Liver (tissue), 9 donors: ENCODE data around the gene GPR89B. TPM values are rescaled to one million over a fixed set of nuclear protein-coding genes. Genes with fewer than 3 reads are reported as not detected.
"Not testable (repeated sequence)": the region's sequence is repeated elsewhere in the genome, so short reads cannot be mapped to it uniquely, and the experiment has no call there.

Experiments
- DNase-seq: peaks from one replicate; pipeline ENCODE4 v3.0.0-alpha.2; 2017; ENCODE audit warnings: low spot score
- H3K27ac ChIP-seq, 2 donors: one replicate each; pipeline ENCODE4 v1.7.0; 2013; ENCODE audit warnings: inconsistent platforms in 2 of 2, low read length in 2 of 2, control low read depth in 1 of 2, low read depth in 1 of 2, mild to moderate bottlenecking in 1 of 2
- H3K27me3 ChIP-seq, 4 donors: one replicate each; pipeline versions ENCODE4 v1.6.1 to v1.7.0; 2013; ENCODE audit warnings: low read length in 3 of 4, inconsistent platforms in 1 of 4, mild to moderate bottlenecking in 1 of 4, moderate library complexity in 1 of 4; ENCODE audit not compliant: control insufficient read depth in 4 of 4, insufficient read depth in 4 of 4
- H3K36me3 ChIP-seq, 4 donors: one replicate each; pipeline versions ENCODE4 v1.6.1 to v1.7.0; 2013; ENCODE audit warnings: low read length in 3 of 4, mild to moderate bottlenecking in 3 of 4, low read depth in 1 of 4, moderate library complexity in 1 of 4; ENCODE audit not compliant: control insufficient read depth in 4 of 4, insufficient read depth in 3 of 4
- H3K4me1 ChIP-seq, 4 donors: one replicate each; pipeline versions ENCODE4 v1.6.1 to v1.7.0; 2013; ENCODE audit warnings: low read length in 3 of 4, mild to moderate bottlenecking in 3 of 4, moderate library complexity in 1 of 4; ENCODE audit not compliant: control insufficient read depth in 4 of 4, insufficient read depth in 4 of 4
- H3K4me3 ChIP-seq, 3 donors: one replicate each; pipeline versions ENCODE4 v1.6.1 to v1.7.0; 2013; ENCODE audit warnings: low read length in 3 of 3, control low read depth in 1 of 3, low read depth in 1 of 3, mild to moderate bottlenecking in 1 of 3
- H3K9ac ChIP-seq, 2 donors: one replicate each; pipeline ENCODE4 v1.7.0; 2013; ENCODE audit warnings: low read length in 2 of 2, mild to moderate bottlenecking in 2 of 2, moderate library complexity in 2 of 2, control low read depth in 1 of 2, low read depth in 1 of 2
- H3K9me3 ChIP-seq, 4 donors: one replicate each; pipeline versions ENCODE4 v1.6.1 to v1.7.0; 2013; ENCODE audit warnings: low read length in 3 of 4; ENCODE audit not compliant: control insufficient read depth in 4 of 4
- WGBS: extraction: QIAGEN DNeasy Blood & Tissue Kit; methylation state at CpG from one replicate; pipeline ENCODE4 v1.1.7; 2013; 5-methylcytosine and 5-hydroxymethylcytosine counted together
- polyA plus RNA-seq, 2 donors: library from polyadenylated mRNA; stranded (reverse) in 1 of 2; unstranded in 1 of 2; fragments of 200-250 nt in 1 of 2; fragments of >200 nt in 1 of 2; fragmentation: Nextera tagmentation in 1 of 2; extraction: Ambion mirVana in 1 of 2; gene quantifications; one replicate each; pipeline versions ENCODE4 v1.2.1 to v1.2.3, GENCODE V29; 2013 to 2015
- total RNA-seq, 2 donors: library from RNA; depleted of rRNA; stranded (reverse); fragments of >200 nt; gene quantifications; one replicate each; pipeline ENCODE4 v1.2.3, GENCODE V29; 2014
- donor health status: healthy.
- donor health status: healthy.
- donor health status: healthy.
- donor health status: healthy.
- donor health status: healthy.

Gene GPR89B
- total and polyA plus RNA-seq, 4 donors, result 7.2 to 19.2 (median 15.6) TPM

GRCh38 chr1:147987893-147988292, 59.7 kb downstream of the GPR89B start:
- H3K9ac ChIP-seq, H3K4me1 ChIP-seq, H3K27ac ChIP-seq, H3K27me3 ChIP-seq, H3K9me3 ChIP-seq, H3K36me3 ChIP-seq, DNase-seq, H3K4me3 ChIP-seq: not testable (repeated sequence)
- WGBS, result 90% methylated on average over 3 of the region's 3 CpGs

GRCh38 chr1:147992916-147993315, 64.7 kb downstream of the GPR89B start:
- H3K9me3 ChIP-seq, DNase-seq, H3K27me3 ChIP-seq, H3K36me3 ChIP-seq, H3K4me3 ChIP-seq, H3K9ac ChIP-seq, H3K27ac ChIP-seq, H3K4me1 ChIP-seq: not testable (repeated sequence)
- 96% methylated on average over 4 of the region's 4 CpGs for WGBS

GRCh38 chr1:147993400-147993799, 65.2 kb downstream of the GPR89B start:
- not testable (repeated sequence) for H3K9me3 ChIP-seq, H3K27ac ChIP-seq, DNase-seq, H3K4me1 ChIP-seq, H3K4me3 ChIP-seq, H3K27me3 ChIP-seq, H3K36me3 ChIP-seq, H3K9ac ChIP-seq
- 92% methylated on average over 4 of the region's 4 CpGs for WGBS

GRCh38 chr1:147993825-147994615, 65.8 kb downstream of the GPR89B start:
- not testable (repeated sequence) for H3K27me3 ChIP-seq, H3K36me3 ChIP-seq, H3K4me1 ChIP-seq, DNase-seq, H3K9ac ChIP-seq, H3K4me3 ChIP-seq, H3K9me3 ChIP-seq, H3K27ac ChIP-seq
- 88% methylated on average over 3 of the region's 4 CpGs for WGBS

- H3K27me3 ChIP-seq, result not testable (repeated sequence)
- WGBS, result 95% methylated on average over 1 of the region's 2 CpGs
Measured at GRCh38 chr1:147996088-147996487, 67.9 kb downstream of the GPR89B start.

GRCh38 chr1:148007724-148008123, 79.5 kb downstream of the GPR89B start:
- not testable (repeated sequence) for DNase-seq, H3K9me3 ChIP-seq, H3K9ac ChIP-seq, H3K4me1 ChIP-seq, H3K27me3 ChIP-seq, H3K36me3 ChIP-seq, H3K4me3 ChIP-seq, H3K27ac ChIP-seq
- 96% methylated on average over 3 of the region's 4 CpGs for WGBS

More at GRCh38 chr1:147996088-147996487, 67.9 kb downstream of the GPR89B start:
- H3K4me3 ChIP-seq, H3K4me1 ChIP-seq, DNase-seq, H3K9me3 ChIP-seq, H3K36me3 ChIP-seq, H3K9ac ChIP-seq, H3K27ac ChIP-seq: not testable (repeated sequence)
